Endodermal cell (in vitro differentiated cells): ENCODE data around the gene SFR1. TPM values are rescaled to one million over a fixed set of nuclear protein-coding genes. Genes with fewer than 3 reads are reported as not detected.

Experiments used
- DNase-seq: peaks from one replicate; pipeline ENCODE4 v3.0.0-alpha.2; 2017
- H3K27ac ChIP-seq: 2 replicates; pipeline ENCODE4 v1.5.1; 2013; ENCODE audit warnings: mild to moderate bottlenecking, low read depth, low read length, moderate library complexity
- H3K27me3 ChIP-seq: 2 replicates; pipeline ENCODE4 v1.6.1; 2013; ENCODE audit warnings: mild to moderate bottlenecking, low read length, moderate library complexity; ENCODE audit not compliant: insufficient read depth, control insufficient read depth, poor library complexity, severe bottlenecking
- H3K36me3 ChIP-seq: 2 replicates; pipeline ENCODE4 v1.7.0; 2013; ENCODE audit warnings: mild to moderate bottlenecking, low read length, moderate library complexity; ENCODE audit not compliant: control insufficient read depth, insufficient read depth
- H3K4me1 ChIP-seq: one replicate; pipeline ENCODE4 v1.7.0; 2013; ENCODE audit warnings: low read length; ENCODE audit not compliant: control insufficient read depth, insufficient read depth
- H3K4me3 ChIP-seq: 2 replicates; pipeline ENCODE4 v1.5.1; 2013; ENCODE audit warnings: mild to moderate bottlenecking, low read length, moderate library complexity
- H3K9ac ChIP-seq: 2 replicates; pipeline ENCODE4 v1.6.1; 2013; ENCODE audit warnings: mild to moderate bottlenecking, low read length, moderate library complexity; ENCODE audit not compliant: poor library complexity, severe bottlenecking; ENCODE audit errors: extremely low read depth
- H3K9me3 ChIP-seq: 2 replicates; pipeline ENCODE4 v1.6.1; 2013; ENCODE audit warnings: mild to moderate bottlenecking, low read length, moderate library complexity; ENCODE audit not compliant: control insufficient read depth
- H3K27ac Mint-ChIP-seq: 2 replicates; pipeline ENCODE4 v1.8.0; 2020; ENCODE audit warnings: mixed read lengths
- H3K27me3 Mint-ChIP-seq: 2 replicates; pipeline ENCODE4 v1.8.0; 2021; ENCODE audit warnings: mild to moderate bottlenecking, mixed read lengths; ENCODE audit not compliant: insufficient read depth
- H3K36me3 Mint-ChIP-seq: 2 replicates; pipeline ENCODE4 v1.8.0; 2020; ENCODE audit warnings: low read depth, mixed read lengths
- H3K4me1 Mint-ChIP-seq: 2 replicates; pipeline ENCODE4 v1.8.0; 2020; ENCODE audit warnings: mixed read lengths
- H3K4me3 Mint-ChIP-seq: 2 replicates; pipeline ENCODE4 v1.8.0; 2020; ENCODE audit warnings: mild to moderate bottlenecking, moderate library complexity, mixed read lengths
- H3K9me3 Mint-ChIP-seq: 2 replicates; pipeline ENCODE4 v1.8.0; 2020; ENCODE audit warnings: mild to moderate bottlenecking, mixed read lengths
- CTCF ChIP-seq: fragments of 200-600 bp; sonication (generic); conservative IDR thresholded peaks from 2 replicates; pipeline ENCODE4 v1.5.0; 2021; ENCODE audit warnings: antibody characterized with exemption, mild to moderate bottlenecking
- WGBS, 2 experiments: methylation state at CpG; one replicate each; pipeline versions ENCODE4 v1.1.5 to v1.1.7; 2013; ENCODE audit warnings: missing lambda C conversion rate in 2 of 2, mixed read lengths in 1 of 2; ENCODE audit not compliant: insufficient coverage in 1 of 2, insufficient read length in 1 of 2; 5-methylcytosine and 5-hydroxymethylcytosine counted together
- total RNA-seq, 2 donors: library from RNA; stranded (reverse); fragmentation: NEBNext Ultra II Directional in 1 of 2; extraction: Animal tissue kit (Norgen Biotek cat#: 25700) in 1 of 2; gene quantifications; 2 replicates in 1 of 2; 3 replicates in 1 of 2; pipeline ENCODE4 v1.2.1, GENCODE V29; 2021

SFR1 gene
- total RNA-seq, 2 donors from 2014 or later = 9.2 to 12.0 TPM

- Histone ChIP-seq H3K9ac (no peak overlapping the region), H3K9me3 (peaks cover 4% of the 10 kb centered on the region), H3K4me3 (no peak overlapping the region), H3K36me3 (no peaks in the 10 kb centered on the region), H3K27me3 (no peaks in the 10 kb centered on the region), H3K27ac (no peak overlapping the region), H3K4me1 (peaks cover 5% of the 10 kb centered on the region)
- H3K36me3 Mint-ChIP-seq = no peaks in the 10 kb centered on the region
- no peak overlapping the region for H3K27ac Mint-ChIP-seq
- no peak for DNase-seq
- TF ChIP-seq CTCF = no peak
- WGBS, 2 experiments = 87 to 91% methylated on average over 3 of the region's 3 CpGs
- H3K4me3 Mint-ChIP-seq = no peak overlapping the region
- peaks cover 21% of the 10 kb centered on the region for H3K4me1 Mint-ChIP-seq
- H3K27me3 Mint-ChIP-seq = no peaks in the 10 kb centered on the region
- H3K9me3 Mint-ChIP-seq = no peaks in the 10 kb centered on the region
Observed at GRCh38 chr10:104089621-104090020, 32.4 kb upstream of the SFR1 start.

- peaks cover 12% of the 10 kb centered on the region for H3K4me1 Mint-ChIP-seq
- H3K9me3 Mint-ChIP-seq = no peaks in the 10 kb centered on the region
- no peak overlapping the region for H3K4me3 Mint-ChIP-seq
- Histone ChIP-seq H3K4me1 (no peaks in the 10 kb centered on the region), H3K4me3 (no peak overlapping the region), H3K27ac (no peak overlapping the region), H3K27me3 (no peaks in the 10 kb centered on the region), H3K9ac (no peak overlapping the region), H3K36me3 (no peaks in the 10 kb centered on the region), H3K9me3 (peaks cover 4% of the 10 kb centered on the region)
- H3K27me3 Mint-ChIP-seq = no peaks in the 10 kb centered on the region
- no peaks in the 10 kb centered on the region for H3K36me3 Mint-ChIP-seq
- 79 to 100% methylated on average over 1 to 2 of the region's 2 CpGs for WGBS, 2 experiments
- TF ChIP-seq CTCF = no peak
- no peak for DNase-seq
- no peak overlapping the region for H3K27ac Mint-ChIP-seq
Observed at GRCh38 chr10:104090611-104091010, 31.4 kb upstream of the SFR1 start.

- no peak for TF ChIP-seq CTCF
- H3K4me3 Mint-ChIP-seq = no peak overlapping the region
- Histone ChIP-seq H3K27ac (no peak overlapping the region), H3K9me3 (peaks cover 19% of the 10 kb centered on the region), H3K27me3 (no peaks in the 10 kb centered on the region), H3K4me1 (no peaks in the 10 kb centered on the region), H3K4me3 (no peak overlapping the region), H3K9ac (no peak overlapping the region), H3K36me3 (no peaks in the 10 kb centered on the region)
- no peaks in the 10 kb centered on the region for H3K27me3 Mint-ChIP-seq
- H3K27ac Mint-ChIP-seq = no peak overlapping the region
- H3K36me3 Mint-ChIP-seq = peaks cover 6% of the 10 kb centered on the region
- H3K9me3 Mint-ChIP-seq = peaks cover 12% of the 10 kb centered on the region
- peaks cover 3% of the 10 kb centered on the region for H3K4me1 Mint-ChIP-seq
- DNase-seq = no peak
Observed at GRCh38 chr10:104092749-104093148, 29.2 kb upstream of the SFR1 start.
